ENCODE data around the gene ETHE1.

The ETHE1 gene

GRCh38 chr19:43503501-43504425 lies 23.2 kb downstream of the ETHE1 start:
- peak; percentile 44 for TF ChIP-seq CTCF (IDR thresholded peaks at IDR 0.05; ENCODE audit: borderline replicate concordance, control extremely low read depth, extremely low read depth, insufficient read depth, missing control alignments)
- in situ Hi-C loops (cut with MboI; ENCODE audit: low sequenced_read_pairs, unreplicated experiment): no loop called here
- peak; percentile 100 for DNase-seq (ENCODE audit: low spot score)

GRCh38 chr19:43502419-43502976 lies 24.5 kb downstream of the ETHE1 start:
- in situ Hi-C loops (cut with MboI; ENCODE audit: low sequenced_read_pairs, unreplicated experiment): no loop called here
- no peak for DNase-seq (ENCODE audit: low spot score)

GRCh38 chr19:43501661-43502418 lies 25.2 kb downstream of the ETHE1 start:
- in situ Hi-C loops (cut with MboI; ENCODE audit: low sequenced_read_pairs, unreplicated experiment): no loop called here
- DNase-seq (ENCODE audit: low spot score): no peak
- no peak for TF ChIP-seq CTCF (IDR thresholded peaks at IDR 0.05; ENCODE audit: borderline replicate concordance, control extremely low read depth, extremely low read depth, insufficient read depth, missing control alignments)

More at GRCh38 chr19:43502419-43502976, 24.5 kb downstream of the ETHE1 start:
- no peak for TF ChIP-seq CTCF (IDR thresholded peaks at IDR 0.05; ENCODE audit: borderline replicate concordance, control extremely low read depth, extremely low read depth, insufficient read depth, missing control alignments)

DNA sequence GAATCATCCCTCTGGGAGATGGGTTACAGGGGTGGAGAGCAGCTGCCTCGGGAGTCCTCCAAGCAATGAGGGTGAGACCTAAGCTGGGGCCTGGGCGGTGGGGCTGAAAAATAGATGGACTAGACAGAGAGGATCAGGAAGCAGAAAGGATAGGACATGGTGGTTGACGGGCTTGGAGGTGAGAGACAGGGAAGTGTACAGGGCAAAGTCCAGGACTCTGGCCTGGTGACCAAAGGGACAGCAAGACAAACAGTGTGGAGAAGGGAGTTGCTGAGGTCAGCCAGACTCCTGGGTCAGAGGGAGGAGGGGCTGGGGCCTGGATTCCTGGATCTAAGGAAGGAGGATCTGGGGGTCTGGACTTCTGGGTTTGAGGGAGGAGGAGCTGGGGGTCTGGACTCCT lies 28.0 kb downstream of the ETHE1 start:
- no peak for TF ChIP-seq CTCF (IDR thresholded peaks at IDR 0.05; ENCODE audit: borderline replicate concordance, control extremely low read depth, extremely low read depth, insufficient read depth, missing control alignments)
- DNase-seq (ENCODE audit: low spot score): no peak
- in situ Hi-C loops (cut with MboI; ENCODE audit: low sequenced_read_pairs, unreplicated experiment): no loop called here

DNA sequence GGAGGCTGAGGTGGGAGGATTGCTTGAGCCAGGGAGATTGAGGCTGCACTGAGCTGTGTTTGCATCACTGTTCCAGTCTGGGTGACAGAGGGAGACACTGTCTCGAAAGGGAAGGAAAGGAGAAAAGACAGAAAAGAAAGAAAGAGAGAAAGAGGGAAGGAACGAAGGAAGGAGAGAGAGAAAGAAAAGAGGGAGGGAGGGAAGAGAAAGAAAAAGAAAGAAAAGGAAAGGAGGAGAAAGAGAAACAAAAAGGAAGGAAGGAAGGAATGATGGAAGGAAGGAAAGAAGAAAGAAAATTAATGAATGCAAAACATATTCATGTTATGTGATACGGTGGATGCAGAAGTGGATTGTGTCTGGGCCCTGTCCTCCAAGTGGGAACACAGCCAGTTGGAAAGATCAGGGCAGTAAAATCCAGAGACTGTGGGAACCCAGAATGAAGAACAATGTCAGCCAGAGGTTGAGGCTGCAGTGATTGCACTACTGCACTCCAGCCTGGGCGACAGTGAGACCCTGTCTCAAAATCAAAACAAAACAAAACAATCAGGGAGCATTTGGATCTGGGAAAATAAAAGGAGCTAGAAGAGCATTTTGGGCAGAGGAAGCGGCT lies 28.7 kb downstream of the ETHE1 start:
- DNase-seq (ENCODE audit: low spot score): no peak
- TF ChIP-seq CTCF (IDR thresholded peaks at IDR 0.05; ENCODE audit: borderline replicate concordance, control extremely low read depth, extremely low read depth, insufficient read depth, missing control alignments): no peak
- in situ Hi-C loops (cut with MboI; ENCODE audit: low sequenced_read_pairs, unreplicated experiment): no loop called here

DNA sequence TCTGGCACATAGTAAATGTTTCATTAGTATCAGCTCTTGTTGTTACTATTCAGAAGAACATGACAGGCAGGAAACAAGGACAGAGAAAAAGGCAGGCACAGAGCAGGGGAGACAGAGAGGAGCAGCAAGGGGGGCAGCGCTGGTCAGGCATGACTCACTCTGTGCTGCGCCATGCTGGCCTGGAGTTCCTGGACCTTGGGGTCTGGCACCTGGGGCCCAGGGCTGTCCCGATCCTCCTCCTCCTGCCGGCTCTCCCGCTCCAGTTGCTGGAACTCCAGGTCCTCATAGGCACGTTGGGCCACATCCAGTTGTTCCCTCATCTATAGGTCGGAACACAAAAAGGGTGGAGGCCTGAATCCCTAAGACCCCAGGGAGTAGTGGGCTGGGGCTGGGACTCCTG lies 30.0 kb downstream of the ETHE1 start:
- in situ Hi-C loops (cut with MboI; ENCODE audit: low sequenced_read_pairs, unreplicated experiment): no loop called here
- no peak for DNase-seq (ENCODE audit: low spot score)
- no peak for TF ChIP-seq CTCF (IDR thresholded peaks at IDR 0.05; ENCODE audit: borderline replicate concordance, control extremely low read depth, extremely low read depth, insufficient read depth, missing control alignments)

Data from GM13976 (cell line).